ENCODE measurements around the gene IL10RA. TPM values are rescaled to one million over a fixed set of nuclear protein-coding genes. Genes with fewer than 3 reads are reported as not detected.

Gene IL10RA
- total RNA-seq: under 1 TPM in 1 of 2 donors, not detected in 1; 0.34 TPM

GRCh38 chr11:117985953-117986887 lies at the start of gene IL10RA:
Gene IL10RA, plus strand, starts transcription at chr11:117986394. Its CDS starts 74 bp downstream, at chr11:117986468.

Other genes with a start within 250 kb of the IL10RA start
- not detected for gene DSCAML1, start 189.2 kb upstream of the IL10RA start, total RNA-seq
- not detected for gene FXYD2, start 161.7 kb upstream of the IL10RA start, total RNA-seq
- gene FXYD6, start 109.7 kb upstream of the IL10RA start, total RNA-seq: 1 to 10 TPM; 1.3 to 2.8 TPM
- gene TMPRSS13, start 57.0 kb upstream of the IL10RA start, total RNA-seq: under 1 TPM in 1 of 2 donors, not detected in 1; under 0.01 TPM
- not detected for gene TMPRSS4, start 90.7 kb downstream of the IL10RA start, total RNA-seq
- gene SMIM35, start 100.6 kb downstream of the IL10RA start, total RNA-seq: not detected
- not detected for gene SCN4B, start 166.4 kb downstream of the IL10RA start, total RNA-seq
- gene SCN2B, start 190.2 kb downstream of the IL10RA start, total RNA-seq: not detected
- under 1 TPM in 1 of 2 donors, not detected in 1; under 0.01 TPM for gene JAML, start 238.6 kb downstream of the IL10RA start, total RNA-seq

Data from melanocyte of skin (primary cell).